ENCODE results near the gene ATF7IP2.

- TF ChIP-seq CTCF (conservative IDR thresholded peaks at IDR 0.05) = no peak
- TF ChIP-seq EZH2 (IDR thresholded peaks at IDR 0.05; ENCODE audit: low read depth) = no peak
Measured at GRCh38 chr16:10495031-10495345, 109.1 kb downstream of the ATF7IP2 start.

Measured in PC-9 (cell line).